GM12878 (cell line): ENCODE measurements around the gene SMPD1. TPM values are rescaled to one million over a fixed set of nuclear protein-coding genes. Genes with fewer than 3 reads are reported as not detected.

Experiments
- ATAC-seq: fragments of 200-7000 bp; cut with Tn5 transposase; 3 replicates; pipeline ENCODE4 v1.9.1; 2020; ENCODE audit warnings: mild to moderate bottlenecking, moderate library complexity
- BruUV-seq: library from RNA; stranded (reverse); fragments of 400-500 nt; replicated peaks from 2 replicates; lab custom pipeline; 2021; lab: Mats Ljungman, UMichigan
- CTCF ChIA-PET: fragments of 300-600 bp; sonication (Branson Sonifier 250); formaldehyde crosslinking; extraction: SDS; loops from one replicate; lab custom pipeline; 2021; ENCODE audit warnings: inconsistent platforms; lab: Yijun Ruan, JAX
- POLR2A ChIA-PET: fragments of 350-600 bp; formaldehyde crosslinking; extraction: SDS; loops from one replicate; lab custom pipeline; 2021; ENCODE audit warnings: inconsistent platforms; lab: Charles Lee
- RAD21 ChIA-PET: fragments of 300-600 bp; sonication (Branson Sonifier 250); formaldehyde crosslinking; loops from one replicate; lab custom pipeline; 2023; ENCODE audit warnings: antibody characterized with exemption; ENCODE audit not compliant: unreplicated experiment; lab: Charles Lee
- SMC1A ChIA-PET: fragments of 300-600 bp; sonication (Branson Sonifier 250); formaldehyde crosslinking; loops from one replicate; lab custom pipeline; 2023; ENCODE audit not compliant: unreplicated experiment, uncharacterized antibody; lab: Charles Lee
- DNase-seq: peaks from one replicate; pipeline ENCODE4 v3.0.0-alpha.2; 2011; ENCODE audit warnings: low read depth, low spot score
- FAIRE-seq: peaks from 3 replicates; lab custom pipeline; 2011; peaks lifted over from hg19 to GRCh38; lab: Jason Lieb, UNC
- H2AFZ ChIP-seq: 2 replicates; pipeline ENCODE4 v1.6.0; 2011; ENCODE audit warnings: low read depth, low read length, control low read depth; ENCODE audit not compliant: control insufficient read depth
- H3K27ac ChIP-seq: 2 replicates; pipeline ENCODE4 v1.5.1; 2011; ENCODE audit warnings: control low read depth; ENCODE audit not compliant: control insufficient read depth, insufficient read depth
- H3K27me3 ChIP-seq, 2 experiments: replicated peaks in 1 of 2; 2 replicates each; pipeline versions ENCODE4 v1.6.0 to v1.6.1; 2011; ENCODE audit warnings: low read length in 1 of 2; ENCODE audit not compliant: control insufficient read depth in 2 of 2, insufficient read depth in 2 of 2
- H3K36me3 ChIP-seq, 2 experiments: 2 replicates each; pipeline ENCODE4 v1.5.1; 2011; ENCODE audit warnings: low read length in 1 of 2; ENCODE audit not compliant: control insufficient read depth in 2 of 2, insufficient read depth in 2 of 2
- H3K4me1 ChIP-seq: 2 replicates; pipeline ENCODE4 v1.6.1; 2011; ENCODE audit warnings: mild to moderate bottlenecking, low read length, moderate library complexity, mixed read lengths; ENCODE audit not compliant: control insufficient read depth, insufficient read depth
- H3K4me2 ChIP-seq: 2 replicates; pipeline ENCODE4 v1.6.0; 2011; ENCODE audit warnings: control low read depth; ENCODE audit not compliant: control insufficient read depth, insufficient read depth
- H3K4me3 ChIP-seq: fragments of 200-600 bp; sonication (generic); 2 replicates; pipeline ENCODE4 v1.5.1; 2016
- H3K79me2 ChIP-seq: 2 replicates; pipeline ENCODE4 v1.6.0; 2011; ENCODE audit warnings: low read length; ENCODE audit not compliant: control insufficient read depth, insufficient read depth
- H3K9ac ChIP-seq: 2 replicates; pipeline ENCODE4 v1.8.0; 2011; ENCODE audit warnings: low read length, control low read depth, mixed read lengths; ENCODE audit not compliant: control insufficient read depth, insufficient read depth
- H3K9me3 ChIP-seq: replicated peaks from 3 replicates; pipeline ENCODE4 v1.5.1; 2011; ENCODE audit warnings: mild to moderate bottlenecking, low read length; ENCODE audit not compliant: control insufficient read depth, insufficient read depth
- H4K20me1 ChIP-seq: 2 replicates; pipeline ENCODE4 v1.6.0; 2011; ENCODE audit not compliant: control insufficient read depth, insufficient read depth
- MXI1 ChIP-seq: fragments of 150-350 bp; IDR thresholded peaks from 2 replicates; pipeline ENCODE4 v1.6.1; 2011; ENCODE audit warnings: low read depth, mild to moderate bottlenecking, inconsistent platforms, low read length, improper control_type of control experiment
- NR2C1 ChIP-seq: fragments of 450-650 bp; IDR thresholded peaks from 2 replicates; pipeline ENCODE4 v1.6.1; 2017; ENCODE audit warnings: antibody characterized with exemption, mild to moderate bottlenecking, moderate library complexity
- PBX3 ChIP-seq: IDR thresholded peaks from 2 replicates; pipeline ENCODE4 v1.6.1; 2011; ENCODE audit warnings: mild to moderate bottlenecking, low read depth, low read length, moderate library complexity; ENCODE audit not compliant: insufficient replicate concordance
- POLR2A ChIP-seq: IDR thresholded peaks from 2 replicates; pipeline ENCODE4 v1.6.1; 2011; ENCODE audit warnings: low read depth, mild to moderate bottlenecking, low read length
- ZNF24 ChIP-seq: fragments of 450-650 bp; IDR thresholded peaks from 2 replicates; pipeline ENCODE4 v1.6.1; 2017; ENCODE audit warnings: antibody characterized with exemption, mild to moderate bottlenecking
- ZNF622 ChIP-seq: fragments of 450-650 bp; IDR thresholded peaks from 2 replicates; pipeline ENCODE4 v1.6.1; 2017; ENCODE audit warnings: mild to moderate bottlenecking, inconsistent platforms
- WGBS: methylation state at CpG from one replicate; pipeline ENCODE4 v1.1.6; 2016; ENCODE audit warnings: low lambda C conversion rate; ENCODE audit not compliant: insufficient replicate concordance, insufficient coverage; ENCODE audit errors: missing lambda C conversion rate; 5-methylcytosine and 5-hydroxymethylcytosine counted together
- in situ Hi-C: fragments of 300-500 bp; cut with MboI; formaldehyde crosslinking; loops from 9 replicates; pipeline ENCODE4 v1.14.3; 2018; ENCODE audit warnings: mixed read lengths
- intact Hi-C: fragments of 100-400 bp; cut with micrococcal nuclease; formaldehyde crosslinking; loops from one replicate; pipeline ENCODE4 v1.14.2; 2022; ENCODE audit not compliant: unreplicated experiment
- polyA plus RNA-seq, 11 experiments: library from polyadenylated mRNA; depleted of rRNA in 4 of 11; unstranded in 6 of 11; stranded (reverse) in 5 of 11; fragments of >200 nt; fragmentation: Nextera tagmentation in 4 of 11; fragmentation: Illumina TruSeq in 1 of 11; extraction: Ambion mirVana in 4 of 11; extraction: Trizol in 1 of 11; gene quantifications; 1 replicate in 1 of 11; 2 replicates in 10 of 11; pipeline versions ENCODE4 v1.2.1 to v1.2.3, GENCODE V29; 2011 to 2016; ENCODE audit warnings: inconsistent platforms in 2 of 11, missing spikeins in 2 of 11, low read depth in 1 of 11
- total RNA-seq, 4 experiments: library from RNA; depleted of rRNA in 3 of 4; stranded (reverse); fragments of >200 nt in 3 of 4; fragmentation: Illumina TruSeq in 1 of 4; extraction: Trizol in 1 of 4; gene quantifications; 2 replicates each; pipeline versions ENCODE4 v1.2.1 to v1.2.3, GENCODE V29; 2013 to 2021
- TF ChIP-seq, protein P1 (sequence below): IDR thresholded peaks from 2 replicates; pipeline ENCODE4 v1.6.1; 2012; ENCODE audit warnings: low read length, inconsistent platforms

The SMPD1 gene
- total and polyA plus RNA-seq, 10 of the 15 experiments (the other 5 are each of a cell fraction or from before 2014, with no cell fraction given): 1.4 to 13.7 (median 6.2) TPM

GRCh38 chr11:6354651-6355485 lies 35.4 kb upstream of the SMPD1 start:
- no peaks in the 10 kb centered on the region for H4K20me1 ChIP-seq
- SMC1A ChIA-PET: interaction anchor here (0.6 to 3.3 kb wide), 18 partner anchors 8 to 345 kb away, joined by 3 to 22 read pairs (median 6); no protein-coding TSS in a partner anchor
- no TSS peak for BruUV-seq
- no peaks in the 10 kb centered on the region for H3K9me3 ChIP-seq
- no peaks in the 10 kb centered on the region for H3K4me1 ChIP-seq
- no peaks in the 10 kb centered on the region for H3K36me3 ChIP-seq
- H3K27me3 ChIP-seq: no peaks in the 10 kb centered on the region
- ATAC-seq (no peak), DNase-seq (no peak), FAIRE-seq (no peak)
- peak; percentile 90 for TF ChIP-seq ZNF24
- TF ChIP-seq, protein P1, sequence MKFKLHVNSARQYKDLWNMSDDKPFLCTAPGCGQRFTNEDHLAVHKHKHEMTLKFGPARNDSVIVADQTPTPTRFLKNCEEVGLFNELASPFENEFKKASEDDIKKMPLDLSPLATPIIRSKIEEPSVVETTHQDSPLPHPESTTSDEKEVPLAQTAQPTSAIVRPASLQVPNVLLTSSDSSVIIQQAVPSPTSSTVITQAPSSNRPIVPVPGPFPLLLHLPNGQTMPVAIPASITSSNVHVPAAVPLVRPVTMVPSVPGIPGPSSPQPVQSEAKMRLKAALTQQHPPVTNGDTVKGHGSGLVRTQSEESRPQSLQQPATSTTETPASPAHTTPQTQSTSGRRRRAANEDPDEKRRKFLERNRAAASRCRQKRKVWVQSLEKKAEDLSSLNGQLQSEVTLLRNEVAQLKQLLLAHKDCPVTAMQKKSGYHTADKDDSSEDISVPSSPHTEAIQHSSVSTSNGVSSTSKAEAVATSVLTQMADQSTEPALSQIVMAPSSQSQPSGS: no peak
- no peak for TF ChIP-seq MXI1
- TF ChIP-seq PBX3: no peak
- no peak for TF ChIP-seq NR2C1
- TF ChIP-seq ZNF622: no peak
- TF ChIP-seq POLR2A: no peak
- in situ Hi-C loops (loop anchor here (5.0 kb wide), 1 partner anchor 108 kb away; no protein-coding TSS in a partner anchor), intact Hi-C loops (no loop called here)
- H2AFZ ChIP-seq: no peak overlapping the region
- POLR2A ChIA-PET: no interaction called here
- no peak overlapping the region for H3K4me3 ChIP-seq
- CTCF ChIA-PET: interaction anchor here (0.7 to 7.8 kb wide), 28 partner anchors 7 to 879 kb away, joined by 3 to 73 read pairs (median 6); partner anchors contain the start of gene FHIP1B
- 46% methylated on average over 4 of the region's 4 CpGs for WGBS
- H3K27ac ChIP-seq: no peak overlapping the region
- H3K4me2 ChIP-seq: no peak overlapping the region
- H3K79me2 ChIP-seq: no peaks in the 10 kb centered on the region
- RAD21 ChIA-PET: interaction anchor here (1.2 to 4.0 kb wide), 6 partner anchors 8 to 329 kb away, joined by 3 to 34 read pairs (median 6); no protein-coding TSS in a partner anchor
- H3K9ac ChIP-seq: no peak overlapping the region
